ENCODE data around the gene SLC17A5. TPM values are rescaled to one million over a fixed set of nuclear protein-coding genes. Genes with fewer than 3 reads are reported as not detected.
"Not testable (repeated sequence)": the region's sequence is repeated elsewhere in the genome, so short reads cannot be mapped to it uniquely, and the experiment has no call there.

Gene SLC17A5
- total and polyA plus RNA-seq, 8 donors = 2.4 to 11.0 (median 5.4) TPM

GRCh38 chr6:73636048-73636447 is 17.7 kb downstream of the SLC17A5 start:
- Histone ChIP-seq H3K27me3 (no peaks in the 10 kb centered on the region), H3K4me1 (peaks cover 0 to 3% (median 0%) of the 10 kb centered on the region in 3 donors), H3K36me3 (peaks cover 0 to 4% (median 0%) of the 10 kb centered on the region in 3 donors), H3K9me3 (no peaks in the 10 kb centered on the region), H3K27ac (no peak overlapping the region), H3K4me3 (no peak overlapping the region)
- peak; percentile 37 for FAIRE-seq
- ATAC-seq = no peak
- no peak for DNase-seq
- intact Hi-C loops (cut with DNase I) = no loop called here
- TF ChIP-seq, protein P1, sequence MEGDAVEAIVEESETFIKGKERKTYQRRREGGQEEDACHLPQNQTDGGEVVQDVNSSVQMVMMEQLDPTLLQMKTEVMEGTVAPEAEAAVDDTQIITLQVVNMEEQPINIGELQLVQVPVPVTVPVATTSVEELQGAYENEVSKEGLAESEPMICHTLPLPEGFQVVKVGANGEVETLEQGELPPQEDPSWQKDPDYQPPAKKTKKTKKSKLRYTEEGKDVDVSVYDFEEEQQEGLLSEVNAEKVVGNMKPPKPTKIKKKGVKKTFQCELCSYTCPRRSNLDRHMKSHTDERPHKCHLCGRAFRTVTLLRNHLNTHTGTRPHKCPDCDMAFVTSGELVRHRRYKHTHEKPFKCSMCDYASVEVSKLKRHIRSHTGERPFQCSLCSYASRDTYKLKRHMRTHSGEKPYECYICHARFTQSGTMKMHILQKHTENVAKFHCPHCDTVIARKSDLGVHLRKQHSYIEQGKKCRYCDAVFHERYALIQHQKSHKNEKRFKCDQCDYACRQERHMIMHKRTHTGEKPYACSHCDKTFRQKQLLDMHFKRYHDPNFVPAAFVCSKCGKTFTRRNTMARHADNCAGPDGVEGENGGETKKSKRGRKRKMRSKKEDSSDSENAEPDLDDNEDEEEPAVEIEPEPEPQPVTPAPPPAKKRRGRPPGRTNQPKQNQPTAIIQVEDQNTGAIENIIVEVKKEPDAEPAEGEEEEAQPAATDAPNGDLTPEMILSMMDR (IDR thresholded peaks at IDR 0.05) = no peak

- Histone ChIP-seq H3K27ac (no peak overlapping the region), H3K36me3 (peaks cover 0 to 4% (median 0%) of the 10 kb centered on the region in 3 donors), H3K4me1 (peaks cover 0 to 3% (median 0%) of the 10 kb centered on the region in 3 donors), H3K27me3 (no peaks in the 10 kb centered on the region), H3K9me3 (no peaks in the 10 kb centered on the region), H3K4me3 (no peak overlapping the region)
- ATAC-seq = no peak
- WGBS, 2 donors = 97 to 99% methylated on average over 7 of the region's 7 CpGs
- TF ChIP-seq, protein P1 (IDR thresholded peaks at IDR 0.05) = no peak
- intact Hi-C loops (cut with DNase I) = no loop called here
- no peak for DNase-seq
- FAIRE-seq = no peak
Observed at GRCh38 chr6:73632346-73632745, 21.4 kb downstream of the SLC17A5 start.

DNA sequence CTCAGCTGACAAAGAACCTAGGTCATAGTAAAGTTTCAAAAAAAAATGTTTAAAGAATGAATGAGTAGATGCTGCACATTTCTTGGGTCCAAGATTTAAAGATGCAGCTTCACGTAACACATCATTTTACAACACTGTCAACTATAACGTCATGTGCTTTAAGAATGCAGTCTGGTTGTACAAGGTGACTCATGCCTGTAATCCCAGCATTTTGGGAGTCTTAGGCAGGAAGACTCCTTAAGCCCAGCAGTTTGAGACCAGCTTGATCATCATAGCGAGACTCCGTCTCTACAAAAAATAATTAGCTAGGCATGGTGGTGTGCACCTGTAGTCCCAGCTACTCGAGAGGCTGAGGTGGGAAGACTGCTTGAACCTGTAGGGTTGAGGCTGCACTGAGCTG is 21.9 kb downstream of the SLC17A5 start:
- FAIRE-seq (no peak), ATAC-seq (no peak), DNase-seq (no peak)
- TF ChIP-seq, protein P1 (IDR thresholded peaks at IDR 0.05) = no peak
- intact Hi-C loops (cut with DNase I) = no loop called here
- Histone ChIP-seq H3K36me3 (peaks cover 0 to 4% (median 0%) of the 10 kb centered on the region in 3 donors), H3K4me1 (peaks cover 0 to 3% (median 0%) of the 10 kb centered on the region in 3 donors), H3K27me3 (no peaks in the 10 kb centered on the region), H3K9me3 (no peaks in the 10 kb centered on the region), H3K4me3 (no peak overlapping the region), H3K27ac (no peak overlapping the region)
- 87 to 96% methylated on average over 5 of the region's 5 CpGs for WGBS, 2 donors

DNA sequence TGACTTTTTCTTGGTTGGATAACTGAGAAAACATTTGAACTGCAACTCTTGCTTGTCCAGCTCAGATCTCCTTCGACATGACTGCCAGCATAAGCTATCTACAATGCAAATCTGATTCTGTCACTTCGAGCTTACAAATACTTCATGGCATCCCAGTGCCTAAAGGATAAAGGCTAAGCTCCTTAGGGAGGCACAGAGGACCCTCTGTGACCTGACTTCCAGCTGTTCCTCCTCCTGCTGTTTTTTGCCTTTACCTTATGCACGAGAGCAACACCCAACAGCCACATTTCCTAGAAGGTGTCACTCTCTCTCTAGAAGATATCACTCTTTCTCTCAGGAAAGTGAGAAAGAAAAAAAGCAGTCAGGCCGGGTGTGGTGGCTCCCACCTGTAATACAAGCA is 23.4 kb downstream of the SLC17A5 start:
- no peaks in the 10 kb centered on the region for H3K4me1 ChIP-seq
- H3K27me3 ChIP-seq = no peaks in the 10 kb centered on the region
- H3K9me3 ChIP-seq = no peaks in the 10 kb centered on the region
- 86% methylated on average over 4 of the region's 4 CpGs for WGBS, 2 donors
- H3K4me3 ChIP-seq = no peak overlapping the region
- FAIRE-seq = no peak
- TF ChIP-seq, protein P1 (IDR thresholded peaks at IDR 0.05) = no peak
- intact Hi-C loops (cut with DNase I) = no loop called here
- no peak for DNase-seq
- H3K27ac ChIP-seq = no peak overlapping the region
- H3K36me3 ChIP-seq = peaks cover 0 to 4% (median 0%) of the 10 kb centered on the region in 3 donors
- no peak for ATAC-seq

GRCh38 chr6:73624896-73625295 is 28.9 kb downstream of the SLC17A5 start:
- no peaks in the 10 kb centered on the region for H3K36me3 ChIP-seq
- no peak overlapping the region for H3K4me3 ChIP-seq
- no peak overlapping the region for H3K27ac ChIP-seq
- 97 to 99% methylated on average over 4 of the region's 4 CpGs for WGBS, 2 donors
- no peak for FAIRE-seq
- ATAC-seq = no peak
- TF ChIP-seq, protein P1 (IDR thresholded peaks at IDR 0.05) = no peak
- no peaks in the 10 kb centered on the region for H3K4me1 ChIP-seq
- DNase-seq = no peak
- intact Hi-C loops (cut with DNase I) = no loop called here
- no peaks in the 10 kb centered on the region for H3K9me3 ChIP-seq
- H3K27me3 ChIP-seq = no peaks in the 10 kb centered on the region

DNA sequence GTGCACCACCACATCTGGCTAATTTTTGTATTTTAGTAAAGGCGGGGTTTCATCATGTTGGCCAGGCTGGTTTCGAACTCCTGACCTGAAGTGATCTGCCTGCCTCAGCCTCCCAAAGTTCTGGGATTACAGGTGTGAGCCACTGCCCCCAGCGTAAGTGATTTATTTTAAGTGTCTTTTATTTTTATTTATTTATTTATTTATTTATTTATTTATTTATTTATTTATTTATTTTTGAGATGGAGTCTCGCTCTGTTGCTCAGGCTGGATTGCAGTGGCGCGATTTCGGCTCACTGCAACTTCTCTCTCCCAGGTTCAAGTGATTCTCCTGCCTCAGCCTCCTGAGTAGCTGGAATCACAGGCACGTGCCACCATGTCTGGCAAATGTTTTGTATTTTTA is 30.3 kb downstream of the SLC17A5 start:
- ATAC-seq; H3K9me3 ChIP-seq; FAIRE-seq; H3K4me1 ChIP-seq; H3K27ac ChIP-seq; H3K4me3 ChIP-seq; H3K27me3 ChIP-seq; DNase-seq; intact Hi-C loops (cut with DNase I); H3K36me3 ChIP-seq: not testable (repeated sequence)
- 95 to 98% methylated on average over 8 of the region's 8 CpGs for WGBS, 2 donors

GRCh38 chr6:73618082-73618481 is 35.7 kb downstream of the SLC17A5 start:
- H3K4me1 ChIP-seq; FAIRE-seq; H3K27ac ChIP-seq; ATAC-seq; DNase-seq; H3K9me3 ChIP-seq; intact Hi-C loops (cut with DNase I); H3K4me3 ChIP-seq; H3K36me3 ChIP-seq; H3K27me3 ChIP-seq: not testable (repeated sequence)
- 91 to 97% methylated on average over 8 of the region's 8 CpGs for WGBS, 2 donors
